SIG-M5 treated with dmso at 0.1 percent for 504 hours (cell line): ENCODE measurements around the gene NHP2.

ENCODE experiments used
- DNase-seq: peaks from one replicate; lab custom pipeline; 2025; ENCODE audit not compliant: unreplicated experiment; lab: John Stamatoyannopoulos, UW

Gene NHP2

DNA sequence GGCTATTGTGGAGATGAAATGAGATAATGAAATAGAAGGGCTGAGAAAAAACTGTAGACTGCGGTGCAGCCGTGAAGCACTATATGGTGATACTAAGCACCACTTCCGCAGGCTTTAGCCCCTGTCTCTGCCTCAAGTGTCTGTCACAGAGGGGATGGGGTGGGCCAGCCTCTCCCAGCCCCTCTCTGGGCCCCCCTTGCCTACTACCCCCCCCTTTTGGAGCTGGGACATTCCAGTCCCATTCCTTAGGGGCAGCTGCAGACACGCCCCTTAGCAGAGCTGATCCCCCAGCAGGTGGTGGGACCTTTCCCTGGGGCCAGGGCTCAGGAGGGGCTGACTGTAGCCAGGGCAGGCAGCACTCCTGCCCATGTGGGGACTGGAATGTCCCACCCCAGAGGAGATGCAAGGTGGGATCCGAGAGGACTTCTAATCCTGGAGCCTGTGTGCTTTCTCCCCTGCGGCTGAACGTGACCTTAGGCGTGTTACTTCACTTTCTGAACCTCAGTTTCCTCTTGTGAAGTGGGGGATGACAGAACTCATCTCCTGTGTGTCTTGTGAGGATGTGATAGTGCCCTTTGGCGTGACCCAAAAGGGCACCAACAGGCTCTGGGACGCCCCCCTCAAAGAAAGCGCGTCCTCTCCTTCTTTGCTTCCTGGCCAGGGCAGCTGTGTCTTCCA lies 38.4 kb downstream of the NHP2 start:
- DNase-seq: no peak

- DNase-seq: peak; percentile 28
These were observed 39.2 kb downstream of the NHP2 start for GRCh38 chr5:178114325-178115135.

- no peak for DNase-seq
These were observed 39.8 kb downstream of the NHP2 start for GRCh38 chr5:178113841-178114324.

GRCh38 chr5:178113141-178113787 lies 40.4 kb downstream of the NHP2 start, which contains the start of gene N4BP3:
TSS of gene N4BP3 (plus strand) at chr5:178113532. CDS start at chr5:178119584, 6,052 bp downstream.
- peak; percentile 75 for DNase-seq

DNA sequence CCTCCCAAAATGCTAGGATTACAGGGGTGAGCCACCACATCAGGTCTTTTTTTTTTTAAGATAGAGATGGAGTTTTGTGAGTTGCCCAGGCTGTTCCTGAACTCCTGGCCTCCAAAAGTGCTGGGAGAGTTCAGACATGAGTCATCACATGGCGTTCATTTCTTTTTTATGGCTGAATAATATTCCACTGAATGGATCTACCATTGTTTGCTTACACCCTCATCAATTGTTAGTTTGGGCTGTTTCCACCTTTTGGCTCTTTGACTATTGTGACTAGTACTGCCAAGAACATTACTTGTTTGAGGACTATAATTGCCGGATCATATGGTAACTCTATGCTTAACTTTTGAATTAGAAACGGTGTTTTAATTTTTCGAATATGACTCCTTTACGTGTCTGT lies 41.1 kb downstream of the NHP2 start:
- no peak for DNase-seq

GRCh38 chr5:178111925-178112324 lies 41.8 kb downstream of the NHP2 start:
- no peak for DNase-seq

DNA sequence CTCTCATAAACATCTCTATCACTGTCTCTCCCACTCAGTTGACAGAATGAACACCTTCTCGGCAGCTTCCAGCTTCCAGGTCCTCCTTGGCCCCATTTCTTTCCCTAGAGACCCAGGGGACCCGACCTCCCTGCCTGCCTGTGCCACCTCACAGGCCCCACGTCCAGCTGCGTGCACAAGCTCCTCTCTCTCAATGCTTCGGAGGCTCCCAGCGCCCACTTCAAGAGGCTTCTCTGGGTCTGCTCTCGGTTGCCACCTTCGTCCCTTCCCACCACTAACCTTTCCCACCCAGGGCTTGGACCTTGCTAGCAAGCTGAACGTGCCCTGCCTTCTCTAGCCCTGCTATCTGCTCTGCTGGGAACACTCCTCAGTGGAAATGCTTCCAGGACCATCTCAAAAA lies 43.2 kb downstream of the NHP2 start:
- no peak for DNase-seq

GRCh38 chr5:178108966-178109365 lies 44.7 kb downstream of the NHP2 start:
- DNase-seq: no peak

DNA sequence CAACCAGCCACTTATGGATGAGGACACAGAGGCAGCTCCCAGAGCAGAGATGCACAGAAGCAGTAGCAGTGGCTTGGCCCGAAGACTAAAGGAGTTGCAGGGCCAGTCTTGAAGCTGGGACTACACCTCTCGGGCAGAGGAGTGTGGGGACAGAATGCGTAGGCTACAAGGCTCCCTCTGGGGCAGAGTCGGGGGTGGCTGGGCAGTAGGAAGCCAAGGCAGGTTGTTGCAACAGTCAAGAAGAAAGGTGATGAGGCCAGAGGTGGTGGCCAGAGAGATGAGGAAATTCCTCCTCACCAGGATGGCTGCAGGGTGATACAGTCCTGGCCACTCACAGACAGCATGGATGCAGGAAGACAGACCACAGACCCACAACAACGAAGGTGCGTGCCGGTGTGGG lies 45.2 kb downstream of the NHP2 start:
- no peak for DNase-seq

GRCh38 chr5:178107756-178108310 lies 45.9 kb downstream of the NHP2 start:
- DNase-seq: no peak

DNA sequence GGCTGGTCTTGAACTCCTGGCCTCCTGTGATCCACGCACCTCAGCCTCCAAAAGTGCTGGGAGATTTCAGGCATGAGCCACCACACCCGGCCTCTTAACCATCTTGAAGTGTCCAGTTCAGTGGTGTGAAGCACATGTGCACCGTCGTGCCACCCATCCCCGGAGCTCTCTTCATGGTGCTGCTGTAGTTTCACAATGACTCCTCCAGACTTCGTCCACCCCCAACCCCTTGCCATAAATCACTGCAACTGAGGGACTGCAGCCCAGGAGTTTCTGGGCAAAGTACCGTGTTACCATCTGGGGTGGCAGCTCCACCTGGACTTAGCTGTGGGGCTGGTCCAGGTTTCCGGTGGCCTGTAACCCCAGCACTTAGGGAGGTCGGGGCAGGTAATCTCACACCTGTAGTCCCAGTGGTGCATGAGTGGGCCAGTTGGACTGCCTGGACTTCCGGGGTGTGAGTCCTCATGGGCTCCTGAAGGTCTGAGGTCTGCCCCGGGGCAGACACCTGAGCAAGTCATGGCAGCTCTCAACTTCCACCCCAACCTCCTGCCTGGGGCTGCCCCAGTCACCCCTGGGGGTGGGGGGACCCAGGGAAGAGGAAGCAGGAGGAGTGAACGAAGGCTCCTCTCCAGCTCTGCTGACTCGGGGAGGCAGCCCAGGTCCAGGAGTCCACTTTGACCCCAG lies 47.0 kb downstream of the NHP2 start:
- DNase-seq: no peak

- no peak for DNase-seq
These were observed 47.6 kb downstream of the NHP2 start for GRCh38 chr5:178106086-178106485.

DNA sequence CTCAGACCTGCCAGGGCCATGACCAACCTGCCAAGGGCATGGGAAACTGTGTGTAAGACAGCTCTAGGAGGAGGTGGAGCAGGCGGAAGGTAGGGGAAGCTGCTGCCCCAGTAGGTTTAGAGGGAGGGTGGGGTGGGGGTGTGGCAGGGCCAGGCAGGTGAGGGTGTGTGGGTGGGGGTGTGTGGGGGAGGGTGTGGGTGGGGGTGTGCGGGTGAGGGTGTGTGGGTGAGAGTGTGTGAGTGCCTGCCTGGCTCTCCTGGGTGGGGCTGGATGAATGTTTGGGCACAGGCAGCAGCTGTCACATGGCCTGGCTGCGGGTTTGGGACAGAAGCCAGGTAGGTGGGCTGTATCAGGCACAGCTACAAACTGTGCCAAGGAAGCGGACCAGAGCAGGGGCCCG lies 49.2 kb downstream of the NHP2 start:
- DNase-seq: no peak

GRCh38 chr5:178103612-178104011 lies 50.1 kb downstream of the NHP2 start:
- no peak for DNase-seq
